ENCODE measurements around the gene KIRREL3. TPM values are rescaled to one million over a fixed set of nuclear protein-coding genes. Genes with fewer than 3 reads are reported as not detected.

KIRREL3 gene
- total and polyA plus RNA-seq, 2 donors (not counting 3 experiments of a cell fraction or from before 2014, with no cell fraction given) = not detected

GRCh38 chr11:126546694-126547093, 453.9 kb downstream of the KIRREL3 start:
- Histone ChIP-seq H3K27me3 (ENCODE audit: control insufficient read depth in 2 of 2, insufficient read depth in 2 of 2, low read length in 2 of 2) (peaks cover 0 to 5% of the 10 kb centered on the region in 2 experiments), H3K36me3 (ENCODE audit: control insufficient read depth in 2 of 2, extremely low read depth in 1 of 2, insufficient read depth in 2 of 2, low read length in 2 of 2) (no peaks in the 10 kb centered on the region), H3K79me2 (ENCODE audit: control insufficient read depth, insufficient read depth, low read length) (no peaks in the 10 kb centered on the region), H3K4me2 (ENCODE audit: insufficient read depth, low read length) (no peak overlapping the region), H3K9me1 (replicated peaks; ENCODE audit: control insufficient read depth, extremely low read depth, insufficient read depth, low read length) (no peaks in the 10 kb centered on the region), H3K9me3 (replicated peaks; ENCODE audit: control insufficient read depth, insufficient read depth, low read length) (no peaks in the 10 kb centered on the region), H2AFZ (ENCODE audit: low read depth, low read length) (no peak overlapping the region), H3K27ac (ENCODE audit: insufficient read depth, low read depth, low read length) (no peak overlapping the region), H4K20me1 (replicated peaks; ENCODE audit: control insufficient read depth, extremely low read depth, insufficient read depth, low read length) (no peaks in the 10 kb centered on the region), H3K9ac (replicated peaks; ENCODE audit: extremely low read depth, insufficient read depth, low read length) (no peak overlapping the region), H3K4me3 (replicated peaks in 1 of 3; ENCODE audit: insufficient read depth in 1 of 3, low read depth in 1 of 3, low read length in 3 of 3) (no peak overlapping the region), H3K4me1 (ENCODE audit: control insufficient read depth, extremely low read depth, insufficient read depth, low read length) (no peaks in the 10 kb centered on the region)
- no peak for FAIRE-seq
- no TSS peak for BruUV-seq (replicated peaks)
- dilution Hi-C loops (cut with MboI; ENCODE audit: extremely low pct_ligation_motif_present, low sequenced_read_pairs) (no loop called here), intact Hi-C loops (cut with micrococcal nuclease) (no loop called here)
- ChIA-PET CTCF (no interaction called here), POLR2A (no interaction called here)
- DNase-seq (ENCODE audit: low read depth, low spot score) = no peak
- no peak for TF ChIP-seq JUN (IDR thresholded peaks at IDR 0.05; ENCODE audit: borderline replicate concordance, insufficient read depth, insufficient read length, low read depth)
- no peak for TF ChIP-seq FOS (IDR thresholded peaks at IDR 0.05; ENCODE audit: borderline replicate concordance, insufficient read depth, low read length)
- no peak for TF ChIP-seq MAX (IDR thresholded peaks at IDR 0.05; ENCODE audit: insufficient read depth, insufficient read length)
- TF ChIP-seq EZH2 (IDR thresholded peaks at IDR 0.05; ENCODE audit: borderline replicate concordance, low read depth, low read length, severe bottlenecking) = no peak
- no peak for TF ChIP-seq POLR2AphosphoS5 (IDR thresholded peaks at IDR 0.05; ENCODE audit: insufficient read depth, low read depth, low read length)
- TF ChIP-seq MYC (IDR thresholded peaks at IDR 0.05; ENCODE audit: low read depth, low read length) = no peak
- no peak for TF ChIP-seq POLR2A (IDR thresholded peaks at IDR 0.05; ENCODE audit: low read depth, low read length)
- no peak for TF ChIP-seq GATA2 (IDR thresholded peaks at IDR 0.05; ENCODE audit: insufficient read depth, insufficient read length, low read depth, low read length)
- no peak for TF ChIP-seq CTCF (IDR thresholded peaks at IDR 0.05; ENCODE audit: extremely low read depth in 1 of 2, insufficient read depth in 1 of 2, low read depth in 1 of 2, low read length in 2 of 2)

Data from endothelial cell of umbilical vein (primary cell).